NCI-H1694 (cell line): ENCODE measurements around the gene MYLK2.
"Not testable (repeated sequence)": the region's sequence is repeated elsewhere in the genome, so short reads cannot be mapped to it uniquely, and the experiment has no call there.

ENCODE experiments used
- DNase-seq: peaks from one replicate; lab custom pipeline; 2025; lab: John Stamatoyannopoulos, UW

MYLK2 gene

DNA sequence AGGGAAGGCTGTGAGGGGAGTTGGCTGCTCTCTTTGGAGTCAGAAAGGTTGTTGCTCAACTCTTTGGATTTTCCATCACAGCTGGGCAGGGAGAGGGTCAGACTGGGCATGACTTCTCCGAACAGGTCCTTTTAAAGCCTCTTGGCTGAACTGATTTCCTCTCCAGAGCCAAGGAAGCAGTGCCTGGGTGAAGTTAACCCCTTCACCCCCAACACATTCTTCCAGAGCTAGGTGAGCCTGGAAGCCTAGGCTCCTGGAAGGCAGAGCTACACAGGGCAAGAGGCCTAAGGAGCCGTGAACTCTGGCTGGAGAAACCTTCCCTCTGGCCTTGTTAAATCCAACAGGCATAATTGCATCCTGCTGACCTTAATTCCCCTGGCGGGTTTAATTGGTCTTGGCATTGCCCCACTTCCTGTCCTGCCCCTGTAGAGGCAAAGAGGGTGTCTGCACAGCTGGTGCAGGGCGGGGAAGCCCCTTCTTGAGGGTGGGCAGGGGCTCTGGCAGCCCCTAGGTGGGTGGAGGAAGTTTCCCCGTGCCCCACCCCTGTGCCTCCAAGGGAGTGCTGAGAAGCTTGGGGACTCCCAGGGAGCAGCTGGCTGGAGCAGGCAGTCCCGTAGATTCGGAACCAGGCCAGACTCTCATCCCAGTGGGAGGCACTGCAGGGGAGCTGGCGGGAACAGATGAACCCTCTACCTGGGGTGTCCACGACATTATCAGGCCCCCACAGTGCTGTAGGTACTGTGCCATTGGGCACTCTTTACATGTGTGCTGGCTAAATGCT lies 3.6 kb upstream of the MYLK2 start:
- peak; percentile 22 for DNase-seq

DNA sequence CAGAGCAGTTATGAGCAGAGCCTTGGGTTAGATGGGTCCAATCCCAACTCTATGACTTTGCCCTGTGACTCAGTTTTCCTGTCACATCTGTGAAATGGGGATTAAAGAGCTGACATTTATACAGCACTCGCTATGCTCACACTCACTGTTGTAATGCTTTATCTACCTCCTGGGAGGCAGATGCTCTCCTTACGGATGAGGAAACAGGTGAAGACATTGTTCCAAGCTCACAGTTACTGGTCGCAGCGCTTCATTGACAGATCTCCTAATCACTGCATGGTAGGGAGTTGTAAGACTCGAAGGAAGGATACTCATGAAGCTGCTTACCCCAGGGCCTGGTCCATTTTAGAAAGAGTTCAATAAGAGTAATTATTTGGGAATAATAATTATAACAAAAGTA lies 2.9 kb upstream of the MYLK2 start:
- peak; percentile 46 for DNase-seq

DNA sequence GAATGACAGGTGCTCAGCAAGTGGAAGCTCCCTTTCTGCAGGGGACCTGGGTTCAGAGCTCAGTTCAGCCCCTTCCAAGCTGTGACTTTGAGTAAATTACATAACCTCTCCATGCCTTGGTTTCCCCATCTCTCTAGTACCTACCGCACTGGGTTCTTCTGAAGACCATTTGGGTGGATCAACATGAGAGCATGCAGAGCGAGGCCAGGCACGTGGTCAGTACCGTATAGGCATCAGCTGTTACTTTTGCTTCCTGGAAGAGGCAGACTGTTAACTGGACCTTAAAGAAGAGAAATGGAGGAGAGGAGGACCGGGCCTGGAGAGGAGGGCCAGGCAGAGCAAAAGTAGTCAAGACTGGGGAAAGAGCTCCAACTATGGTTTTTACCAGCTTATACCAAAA lies 1.7 kb upstream of the MYLK2 start:
- no peak for DNase-seq

DNA sequence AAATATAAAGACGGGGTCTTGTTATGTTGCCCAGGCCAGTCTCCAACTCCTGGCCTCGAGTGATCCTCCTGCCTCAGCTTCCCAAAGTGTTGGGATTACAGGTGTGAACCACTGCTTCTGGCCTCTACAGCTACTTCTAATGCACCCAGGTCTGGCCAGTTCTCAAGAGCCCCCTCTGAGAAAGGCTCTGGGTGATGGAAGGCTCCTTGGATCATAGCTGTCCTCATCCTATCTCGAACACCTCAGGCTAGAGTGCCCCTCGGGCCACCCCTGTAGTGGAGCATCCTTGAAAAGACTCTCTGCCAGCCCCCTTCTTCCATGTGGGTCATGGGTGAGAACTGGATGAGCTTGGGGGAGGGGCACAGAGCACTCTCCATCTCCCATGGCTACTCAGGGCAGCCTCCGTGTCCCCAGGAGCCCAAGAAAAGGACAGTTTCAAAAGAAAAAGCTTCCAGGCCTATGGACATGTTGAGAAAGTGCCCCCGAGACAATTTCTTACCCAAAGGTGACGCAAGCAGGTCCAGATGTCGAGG lies 714 bp upstream of the MYLK2 start:
- no peak for DNase-seq

DNA sequence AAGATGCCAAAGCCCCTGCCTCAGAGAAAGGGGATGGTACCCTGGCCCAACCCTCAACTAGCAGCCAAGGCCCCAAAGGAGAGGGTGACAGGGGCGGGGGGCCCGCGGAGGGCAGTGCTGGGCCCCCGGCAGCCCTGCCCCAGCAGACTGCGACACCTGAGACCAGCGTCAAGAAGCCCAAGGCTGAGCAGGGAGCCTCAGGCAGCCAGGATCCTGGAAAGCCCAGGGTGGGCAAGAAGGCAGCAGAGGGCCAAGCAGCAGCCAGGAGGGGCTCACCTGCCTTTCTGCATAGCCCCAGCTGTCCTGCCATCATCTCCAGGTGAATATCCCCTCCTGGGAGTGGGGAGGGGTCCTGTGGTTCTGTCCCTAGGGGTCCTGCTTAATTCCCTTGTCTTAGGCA lies 1.1 kb downstream of the MYLK2 start:
- DNase-seq = no peak

DNA sequence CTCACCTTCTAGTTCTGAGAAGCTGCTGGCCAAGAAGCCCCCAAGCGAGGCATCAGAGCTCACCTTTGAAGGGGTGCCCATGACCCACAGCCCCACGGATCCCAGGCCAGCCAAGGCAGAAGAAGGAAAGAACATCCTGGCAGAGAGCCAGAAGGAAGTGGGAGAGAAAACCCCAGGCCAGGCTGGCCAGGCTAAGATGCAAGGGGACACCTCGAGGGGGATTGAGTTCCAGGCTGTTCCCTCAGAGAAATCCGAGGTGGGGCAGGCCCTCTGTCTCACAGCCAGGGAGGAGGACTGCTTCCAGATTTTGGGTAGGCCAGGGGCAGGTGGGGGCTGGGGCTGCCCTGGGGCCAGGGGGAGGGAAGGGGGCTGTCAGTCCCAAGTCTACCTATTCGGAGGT lies 2.3 kb downstream of the MYLK2 start:
- DNase-seq = no peak

DNA sequence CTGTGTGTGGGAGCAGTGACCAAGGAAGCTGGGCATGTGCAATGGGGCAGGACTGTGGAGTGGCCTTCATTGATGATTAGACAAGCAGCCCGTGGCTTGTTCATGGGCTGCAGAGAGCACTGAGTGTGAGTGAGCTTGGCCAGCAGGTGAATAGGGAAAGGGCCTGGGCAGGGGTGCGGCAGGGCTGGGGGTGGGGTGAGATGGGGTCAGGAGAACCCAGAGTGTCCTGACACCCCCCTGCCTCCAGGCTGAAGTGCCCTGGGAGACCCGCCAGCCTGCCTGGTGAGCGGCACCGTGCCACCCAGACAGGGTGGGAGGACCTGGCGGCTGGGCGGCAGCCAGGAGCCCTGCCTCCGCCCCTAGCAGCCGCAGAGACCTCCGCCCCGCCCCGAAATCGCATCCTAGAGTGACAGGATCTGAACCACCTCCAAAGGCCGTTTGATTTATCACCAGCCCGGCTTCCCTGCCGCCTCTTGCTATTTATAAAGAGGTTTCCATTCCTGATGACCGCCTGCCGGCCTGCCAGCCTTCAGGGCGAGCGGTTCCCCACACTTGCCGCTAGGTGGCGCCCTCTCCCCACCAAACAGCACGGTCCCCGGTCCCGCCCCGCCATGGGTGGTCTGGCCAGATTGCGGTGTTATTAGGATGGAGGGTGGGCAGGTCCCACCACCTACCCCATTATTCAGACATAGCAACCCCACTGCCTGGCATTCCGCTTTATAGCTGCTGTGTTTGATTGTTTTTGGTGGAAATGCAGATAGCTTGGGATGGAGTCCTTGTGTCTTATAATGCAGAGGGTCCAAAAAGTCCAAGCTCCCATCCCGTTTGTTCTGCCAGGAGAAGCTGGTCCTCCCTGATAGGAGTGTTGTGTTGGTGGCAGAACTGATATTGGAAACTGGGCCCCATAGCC lies 3.5 kb downstream of the MYLK2 start:
- peak; percentile 96 for DNase-seq

DNA sequence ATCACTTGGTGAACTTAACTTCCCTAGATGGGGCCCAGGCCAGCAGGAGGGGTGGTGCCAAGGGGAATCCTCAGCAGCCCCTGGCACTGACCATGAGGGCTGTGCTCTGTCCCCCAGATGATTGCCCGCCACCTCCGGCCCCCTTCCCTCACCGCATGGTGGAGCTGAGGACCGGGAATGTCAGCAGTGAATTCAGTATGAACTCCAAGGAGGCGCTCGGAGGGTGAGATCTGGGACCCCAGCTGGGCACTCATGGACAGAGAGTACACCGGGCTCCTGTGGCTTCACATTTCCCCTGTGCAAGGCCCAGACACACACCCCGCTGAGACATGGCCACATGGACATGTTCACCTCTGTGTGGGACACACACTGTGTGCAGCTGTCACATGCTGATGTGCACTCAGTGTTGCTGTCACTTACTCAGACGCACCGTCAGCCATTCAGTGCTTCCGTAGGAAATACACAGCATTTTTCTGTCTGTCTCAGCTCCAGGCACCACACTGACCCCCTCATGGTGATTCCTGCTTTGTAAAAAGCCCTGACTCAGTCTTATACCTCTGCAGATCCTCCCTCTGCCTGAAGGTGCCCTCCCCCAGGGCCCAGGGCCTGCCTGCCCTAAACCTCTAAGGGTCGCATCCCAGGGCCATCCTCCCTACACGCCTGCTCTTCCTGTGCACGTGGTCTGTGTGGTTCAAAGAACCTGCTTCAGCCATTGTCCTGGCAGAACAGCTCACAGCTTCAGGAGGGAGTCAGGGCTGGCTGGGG lies 4.4 kb downstream of the MYLK2 start:
- no peak for DNase-seq

DNA sequence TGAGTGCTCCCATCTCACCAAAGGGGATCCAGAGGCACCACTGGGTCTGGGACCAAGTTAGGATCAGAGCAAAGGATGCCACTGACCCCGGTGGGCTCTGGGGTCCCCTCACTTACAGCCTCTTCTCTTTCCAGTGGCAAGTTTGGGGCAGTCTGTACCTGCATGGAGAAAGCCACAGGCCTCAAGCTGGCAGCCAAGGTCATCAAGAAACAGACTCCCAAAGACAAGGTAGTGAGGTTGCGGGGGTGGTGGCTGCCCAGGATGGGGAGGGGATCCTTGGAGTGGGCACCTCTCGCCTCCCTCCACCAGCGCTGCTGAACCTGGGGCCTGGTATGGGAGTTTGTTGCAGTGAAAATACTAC lies 4.9 kb downstream of the MYLK2 start:
- DNase-seq = no peak

DNA sequence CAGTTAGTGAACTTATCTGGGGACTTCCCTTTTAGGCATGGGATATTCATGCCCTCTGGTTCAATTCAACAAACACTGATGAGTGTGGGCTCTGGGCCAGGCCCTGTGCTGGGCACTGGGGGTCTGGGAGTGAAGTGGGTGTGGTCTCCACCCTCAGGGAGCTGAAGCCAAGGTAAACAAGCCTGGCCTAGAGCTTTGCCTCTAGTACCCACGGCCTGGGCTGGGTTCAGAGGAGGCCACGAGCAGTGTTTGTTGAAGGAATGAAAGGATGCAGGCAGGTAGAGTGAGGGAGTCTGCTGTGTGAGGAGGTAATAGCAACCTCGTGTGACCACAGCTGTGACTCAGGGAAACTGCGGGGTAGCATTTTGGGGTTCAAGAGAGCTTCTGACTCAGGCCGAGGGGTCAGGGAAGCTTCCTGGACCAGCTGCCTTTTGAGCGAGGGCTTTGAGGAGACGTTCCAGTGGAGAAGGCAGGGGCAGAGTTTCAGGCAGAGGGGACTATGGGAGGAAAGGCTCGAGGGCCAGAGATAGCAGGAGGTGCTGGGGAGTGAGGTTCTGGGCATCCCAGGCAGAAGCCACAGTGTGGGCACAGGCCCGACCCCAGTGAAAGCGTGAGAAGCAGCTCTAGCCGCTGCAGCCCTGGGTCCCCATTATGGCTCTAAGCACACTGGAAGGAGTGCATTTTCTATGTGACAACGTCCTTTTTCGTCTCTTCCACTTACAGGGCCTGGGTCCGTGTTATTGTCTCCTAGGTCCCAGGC lies 5.6 kb downstream of the MYLK2 start:
- no peak for DNase-seq

DNA sequence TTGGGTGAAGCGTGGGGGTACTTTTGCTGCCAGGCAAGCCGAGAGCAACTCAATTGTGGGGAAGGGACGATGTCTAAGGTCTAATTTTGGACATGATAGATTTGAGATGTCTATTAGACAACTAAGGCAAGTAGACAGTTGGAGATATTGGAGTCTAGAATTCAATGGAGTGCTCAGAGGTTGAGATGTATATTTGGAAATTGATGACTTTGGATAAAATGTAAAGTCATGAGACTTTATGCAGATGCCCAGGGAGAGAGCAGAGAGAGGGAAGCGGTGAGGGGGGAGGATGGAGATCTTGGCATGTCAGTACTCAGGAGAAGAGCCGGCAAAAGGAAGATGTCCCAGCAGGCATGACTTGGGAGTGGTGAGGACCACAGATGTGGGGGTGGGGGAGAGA lies 6.9 kb downstream of the MYLK2 start:
- DNase-seq = no peak

DNA sequence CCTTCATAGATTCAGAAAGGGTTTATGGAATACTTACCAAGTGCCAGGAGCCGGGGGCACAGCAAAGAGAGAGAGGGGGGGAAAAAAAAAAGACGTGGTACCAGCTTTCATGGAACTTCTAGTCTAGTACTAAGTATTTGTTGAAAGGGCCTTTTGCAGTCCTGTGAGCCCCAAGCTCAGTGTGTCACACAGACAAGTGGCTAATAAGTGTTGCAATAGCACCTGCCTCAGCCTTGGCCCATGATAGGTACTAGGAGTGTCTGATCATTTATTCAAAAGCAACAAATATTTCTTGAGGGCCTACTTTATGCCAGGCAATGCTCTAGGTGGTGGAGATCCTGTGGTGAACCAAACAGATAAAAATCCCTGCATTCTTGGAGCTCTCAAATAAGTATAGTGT lies 7.9 kb downstream of the MYLK2 start:
- no peak for DNase-seq

DNA sequence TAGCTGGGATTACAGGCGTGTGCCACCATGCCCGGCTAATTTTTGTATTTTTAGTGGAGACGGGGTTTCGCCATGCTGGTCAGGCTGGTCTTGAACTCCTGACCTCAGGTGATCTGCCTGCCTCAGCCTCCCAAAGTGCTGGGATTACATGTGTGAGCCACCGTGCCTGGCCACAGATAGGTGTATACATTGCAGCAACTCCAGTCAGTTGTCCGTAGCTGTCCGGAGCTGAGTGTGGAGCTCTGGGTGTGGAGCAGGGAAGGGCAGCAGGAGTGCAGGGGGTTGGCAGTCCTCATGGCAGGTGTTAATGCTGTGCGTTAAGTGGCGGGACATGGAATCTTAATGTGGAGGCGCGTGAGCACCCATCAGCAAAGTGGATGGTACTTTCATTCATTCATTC lies 8.9 kb downstream of the MYLK2 start:
- DNase-seq = not testable (repeated sequence)

DNA sequence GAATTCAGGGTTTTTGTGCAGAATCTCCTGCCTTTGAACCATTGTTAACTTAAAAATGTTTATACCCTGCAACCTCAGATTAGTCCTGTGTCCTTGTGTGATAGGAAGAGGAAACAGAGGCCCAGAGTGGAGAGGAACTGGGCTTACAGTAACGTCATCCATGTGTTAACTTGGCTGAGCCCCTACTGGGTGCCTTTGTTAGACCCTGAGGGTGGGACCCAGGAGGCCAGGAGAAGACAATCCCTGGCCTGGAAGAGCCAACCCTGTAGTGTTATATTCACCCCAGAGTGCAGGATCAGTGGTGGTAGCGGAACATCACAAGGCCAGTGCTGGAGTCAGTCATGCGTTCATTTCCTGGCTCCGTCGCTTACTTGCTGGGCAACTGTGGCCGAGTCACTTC lies 10.6 kb downstream of the MYLK2 start:
- no peak for DNase-seq

DNA sequence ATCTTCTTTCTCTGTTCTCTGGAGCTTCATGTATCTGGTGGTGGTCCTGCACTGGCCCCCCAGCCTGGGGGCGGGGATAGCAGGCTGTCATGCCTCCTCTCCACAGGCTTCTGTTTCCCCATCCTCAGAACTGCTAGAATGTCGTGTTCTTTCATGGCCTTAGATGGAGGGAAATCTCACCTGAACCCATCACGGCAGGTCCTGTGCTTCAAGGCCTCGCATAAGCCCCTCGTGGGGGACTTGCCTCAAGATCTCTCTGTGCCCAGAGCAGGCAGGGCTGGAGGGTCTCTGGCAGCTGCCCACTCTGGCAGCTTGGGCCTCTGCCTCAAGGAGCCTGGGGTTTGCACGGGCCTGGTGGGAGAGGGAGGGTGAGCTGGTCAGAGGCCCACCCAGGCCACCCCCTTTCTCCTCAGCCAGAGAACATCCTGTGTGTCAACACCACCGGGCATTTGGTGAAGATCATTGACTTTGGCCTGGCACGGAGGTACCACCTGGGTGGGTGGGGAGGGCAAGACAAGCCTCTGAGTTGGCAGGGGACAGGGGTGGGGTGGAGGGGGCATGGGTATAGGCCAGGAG lies 11.3 kb downstream of the MYLK2 start:
- no peak for DNase-seq

DNA sequence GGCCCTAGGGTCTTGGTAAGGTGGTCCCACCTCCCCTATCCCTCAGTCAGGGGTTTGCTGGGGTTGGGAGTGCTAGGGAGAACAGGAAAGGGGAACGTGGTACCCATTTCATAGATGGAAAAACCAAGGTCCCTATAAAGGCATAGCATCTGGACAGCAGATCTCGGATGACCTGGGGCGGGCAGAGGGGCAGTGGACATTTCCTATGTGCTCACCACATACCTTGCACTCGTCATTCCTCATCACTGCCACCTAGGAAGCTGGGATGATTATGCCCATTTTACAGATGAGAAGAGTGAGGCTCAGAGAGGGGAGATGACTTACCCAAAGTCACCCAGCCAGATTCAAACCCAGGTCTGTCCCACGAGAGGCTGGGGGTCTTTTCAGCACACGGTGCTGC lies 12.1 kb downstream of the MYLK2 start:
- DNase-seq = no peak

DNA sequence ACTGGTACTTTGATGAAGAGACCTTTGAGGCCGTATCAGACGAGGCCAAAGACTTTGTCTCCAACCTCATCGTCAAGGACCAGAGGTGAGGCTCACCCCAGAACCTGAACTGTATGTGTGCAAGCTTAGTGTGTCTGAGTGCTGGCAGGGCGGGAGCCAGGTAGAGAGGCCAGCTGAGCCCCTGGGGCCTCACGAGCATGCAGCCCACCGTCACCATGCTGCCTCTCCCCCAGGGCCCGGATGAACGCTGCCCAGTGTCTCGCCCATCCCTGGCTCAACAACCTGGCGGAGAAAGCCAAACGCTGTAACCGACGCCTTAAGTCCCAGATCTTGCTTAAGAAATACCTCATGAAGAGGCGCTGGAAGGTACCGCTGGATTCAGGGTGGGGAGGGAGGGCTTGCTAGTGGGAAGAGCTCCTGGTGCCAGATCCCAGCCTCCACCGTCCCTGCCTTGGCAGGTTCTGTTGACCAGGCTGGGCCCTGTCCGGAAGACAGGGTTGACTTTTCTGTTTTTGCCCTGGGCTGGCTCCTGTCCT lies 12.7 kb downstream of the MYLK2 start:
- DNase-seq = no peak

DNA sequence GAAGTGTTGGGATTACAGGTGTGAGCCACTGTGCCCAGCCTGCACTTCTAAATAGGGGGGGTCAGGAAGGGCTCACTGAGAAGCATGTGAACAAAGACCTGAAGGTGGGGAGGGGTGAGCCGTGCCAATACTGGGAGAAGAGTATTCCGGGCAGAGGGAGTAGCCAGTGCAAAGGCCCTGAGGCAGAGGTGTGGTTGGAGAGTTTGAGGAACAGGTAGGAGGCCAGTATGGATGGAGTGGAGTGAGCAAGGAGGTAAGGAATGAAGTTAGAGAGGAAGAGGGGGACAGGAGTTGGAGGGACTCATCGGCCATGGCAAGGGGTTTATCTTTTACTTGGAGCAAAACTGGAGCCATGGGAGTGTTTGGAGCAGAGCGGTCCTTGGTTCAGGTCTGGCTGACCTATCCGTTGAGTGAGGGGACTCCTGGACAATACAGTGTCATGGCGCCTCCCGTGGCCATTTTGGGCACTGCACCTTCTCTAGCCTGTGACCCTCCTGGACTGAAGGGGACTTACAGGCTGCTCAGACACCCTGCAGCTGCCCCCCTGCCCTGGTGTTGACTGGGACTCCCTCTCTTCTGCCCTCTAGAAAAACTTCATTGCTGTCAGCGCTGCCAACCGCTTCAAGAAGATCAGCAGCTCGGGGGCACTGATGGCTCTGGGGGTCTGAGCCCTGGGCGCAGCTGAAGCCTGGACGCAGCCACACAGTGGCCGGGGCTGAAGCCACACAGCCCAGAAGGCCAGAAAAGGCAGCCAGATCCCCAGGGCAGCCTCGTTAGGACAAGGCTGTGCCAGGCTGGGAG lies 14.2 kb downstream of the MYLK2 start:
- peak; percentile 73 for DNase-seq

DNA sequence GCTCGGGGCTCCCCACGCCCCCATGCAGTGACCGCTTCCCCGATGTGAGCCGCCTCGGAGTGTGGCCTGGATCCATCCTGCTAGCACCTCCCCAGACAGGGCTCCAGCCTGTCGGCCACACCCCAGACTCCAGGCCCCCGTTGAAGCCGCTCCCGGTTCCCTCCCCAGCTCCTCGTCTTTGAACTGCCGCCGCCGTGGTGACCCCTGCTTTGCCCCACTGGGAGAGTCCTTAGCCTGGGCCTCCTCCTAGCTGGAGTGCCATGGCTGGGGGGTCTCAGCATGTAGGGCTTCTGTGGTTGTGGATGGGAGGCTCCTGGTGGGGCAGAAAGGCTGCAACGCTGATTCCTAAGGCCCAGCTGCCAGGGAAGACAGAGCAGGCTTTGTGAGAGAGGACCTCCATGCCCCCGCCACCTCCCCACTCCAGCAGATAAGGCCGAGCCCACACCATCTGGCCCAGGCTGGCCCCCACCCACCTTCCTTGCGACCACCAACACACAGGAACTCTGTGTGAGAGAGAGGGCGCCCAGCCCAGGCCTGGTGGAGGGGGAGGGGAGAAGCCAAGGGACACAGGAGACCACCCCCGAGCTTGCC lies 14.9 kb downstream of the MYLK2 start:
- no peak for DNase-seq

DNA sequence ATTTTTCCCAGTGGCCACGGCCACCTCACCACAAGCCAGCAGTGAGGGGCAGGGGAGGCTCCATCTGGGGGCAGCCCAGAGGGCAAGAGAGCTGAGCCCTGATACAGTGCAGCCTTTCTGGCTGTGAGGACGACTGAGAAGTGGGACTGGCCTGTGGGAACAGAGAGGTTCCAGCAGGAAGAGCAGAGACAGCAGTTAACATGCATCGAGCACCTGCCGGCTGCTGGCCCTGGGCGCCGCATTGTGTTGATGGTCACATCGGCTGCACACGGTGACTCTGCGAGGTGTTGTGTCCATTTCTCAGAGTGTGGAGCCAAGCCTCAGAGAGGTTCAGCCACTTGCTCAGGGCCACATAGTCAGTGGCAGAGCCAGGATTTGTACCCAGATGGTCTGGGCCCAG lies 16.4 kb downstream of the MYLK2 start:
- DNase-seq = no peak
